Measurements from ENCODE around the gene RHAG.

The RHAG gene

GRCh38 chr6:49649988-49650387, 13.3 kb upstream of the RHAG start:
- DNase-seq (ENCODE audit: extremely low read depth, low read depth), result no peak
- no peak overlapping the region for H3K4me3 ChIP-seq (replicated peaks; ENCODE audit: low read depth, low read length)
- TF ChIP-seq CTCF (IDR thresholded peaks at IDR 0.05; ENCODE audit: low read depth, low read length, missing control alignments), result no peak

DNA sequence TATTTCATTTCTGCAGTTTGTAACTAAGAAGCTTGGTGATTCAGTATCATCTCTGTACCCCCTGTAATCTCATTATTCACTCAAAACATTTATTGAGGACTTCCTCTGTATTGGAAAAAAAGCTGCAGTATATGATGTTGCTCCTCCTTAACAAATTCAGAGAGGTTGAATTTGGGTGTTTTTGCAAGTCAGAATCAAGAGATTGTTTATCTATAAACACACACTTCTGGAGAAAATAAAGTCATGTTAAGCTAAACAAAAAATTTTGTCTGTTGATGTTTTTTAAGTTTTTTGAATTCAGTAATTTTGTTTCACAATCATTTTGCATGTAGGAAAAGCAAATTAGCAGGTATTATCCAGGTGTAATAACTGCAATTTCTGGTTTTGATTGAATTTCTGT, 11.4 kb upstream of the RHAG start:
- DNase-seq (ENCODE audit: extremely low read depth, low read depth), result no peak
- H3K4me3 ChIP-seq (replicated peaks; ENCODE audit: low read depth, low read length), result no peak overlapping the region
- no peak for TF ChIP-seq CTCF (IDR thresholded peaks at IDR 0.05; ENCODE audit: low read depth, low read length, missing control alignments)

- TF ChIP-seq CTCF (IDR thresholded peaks at IDR 0.05; ENCODE audit: low read depth, low read length, missing control alignments), result no peak
- no peak overlapping the region for H3K4me3 ChIP-seq (replicated peaks; ENCODE audit: low read depth, low read length)
- DNase-seq (ENCODE audit: extremely low read depth, low read depth), result no peak
These were observed 10.8 kb upstream of the RHAG start for GRCh38 chr6:49647476-49647875.

GRCh38 chr6:49646942-49647341, 10.3 kb upstream of the RHAG start:
- no peak overlapping the region for H3K4me3 ChIP-seq (replicated peaks; ENCODE audit: low read depth, low read length)
- no peak for TF ChIP-seq CTCF (IDR thresholded peaks at IDR 0.05; ENCODE audit: low read depth, low read length, missing control alignments)
- DNase-seq (ENCODE audit: extremely low read depth, low read depth), result no peak

GRCh38 chr6:49646130-49646824, 9.6 kb upstream of the RHAG start:
- DNase-seq (ENCODE audit: extremely low read depth, low read depth), result no peak

DNA sequence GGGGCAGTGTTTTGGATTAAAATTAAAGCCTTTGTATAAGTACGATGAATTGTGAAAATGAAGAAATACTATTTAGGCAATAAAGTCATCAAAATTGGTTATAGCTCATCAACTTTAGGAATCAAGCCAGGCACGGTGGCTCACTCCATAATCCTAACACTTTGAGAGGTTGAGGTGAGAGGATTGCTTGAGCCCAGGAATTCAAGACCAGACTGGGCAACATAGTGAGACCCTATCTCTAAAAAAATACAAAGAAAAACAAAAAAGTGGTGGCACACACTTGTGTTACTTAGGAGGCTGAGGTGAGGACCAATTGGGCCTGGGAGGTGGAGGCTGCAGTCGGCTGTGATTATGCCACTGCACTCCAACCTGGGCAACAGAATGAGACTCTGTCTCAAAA, 8.5 kb upstream of the RHAG start:
- no peak for TF ChIP-seq CTCF (IDR thresholded peaks at IDR 0.05; ENCODE audit: low read depth, low read length, missing control alignments)
- DNase-seq (ENCODE audit: extremely low read depth, low read depth), result no peak
- no peak overlapping the region for H3K4me3 ChIP-seq (replicated peaks; ENCODE audit: low read depth, low read length)

More at GRCh38 chr6:49646130-49646824, 9.6 kb upstream of the RHAG start:
- no peak for TF ChIP-seq CTCF (IDR thresholded peaks at IDR 0.05; ENCODE audit: low read depth, low read length, missing control alignments)
- no peak overlapping the region for H3K4me3 ChIP-seq (replicated peaks; ENCODE audit: low read depth, low read length)

Data from HFF-Myc (cell line).